22Rv1 (cell line): ENCODE data around the gene NRP1.

Source experiments
- H3K27ac ChIP-seq: fragments of 450-650 bp; 2 replicates; pipeline ENCODE4 v1.5.1; 2017
- CTCF ChIP-seq: fragments of 450-650 bp; IDR thresholded peaks from 2 replicates; pipeline ENCODE4 v1.5.1; 2017; ENCODE audit warnings: mild to moderate bottlenecking
- ZFX ChIP-seq: fragments of 450-650 bp; IDR thresholded peaks from 2 replicates; pipeline ENCODE4 v1.6.1; 2017; ENCODE audit warnings: antibody characterized with exemption, borderline replicate concordance

The NRP1 gene

DNA sequence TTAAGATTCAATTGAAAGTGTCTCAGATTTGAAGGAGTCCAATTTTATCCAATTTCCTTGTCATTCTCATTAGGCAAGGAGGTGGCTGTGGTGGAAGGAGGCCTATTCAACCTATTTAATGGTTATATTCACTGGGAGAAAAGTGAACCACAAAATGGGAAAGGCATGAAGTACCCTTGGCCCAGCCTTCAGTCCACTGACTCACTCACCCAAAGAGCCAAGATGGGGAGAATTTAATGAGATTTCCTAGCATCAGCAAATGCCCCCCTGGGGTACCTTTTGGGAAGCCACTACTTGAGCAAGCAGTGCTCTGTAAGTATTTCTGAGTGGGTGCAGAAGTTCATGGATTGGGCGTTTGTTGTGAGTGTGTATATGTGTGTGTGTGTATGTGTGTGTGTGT lies 144.1 kb downstream of the NRP1 start:
- H3K27ac ChIP-seq: no peak overlapping the region

GRCh38 chr10:33189808-33190207 lies 144.7 kb downstream of the NRP1 start:
- no peak for TF ChIP-seq ZFX
- no peak for TF ChIP-seq CTCF
- H3K27ac ChIP-seq: no peak overlapping the region

More for the DNA sequence above, 144.1 kb downstream of the NRP1 start:
- TF ChIP-seq ZFX (no peak), CTCF (no peak)

GRCh38 chr10:33189363-33189762 lies 145.1 kb downstream of the NRP1 start:
- no peak overlapping the region for H3K27ac ChIP-seq
- no peak for TF ChIP-seq ZFX
- TF ChIP-seq CTCF: no peak

- H3K27ac ChIP-seq: no peak overlapping the region
- TF ChIP-seq CTCF (no peak), ZFX (no peak)
Measured at GRCh38 chr10:33187427-33187999, 147.0 kb downstream of the NRP1 start.

GRCh38 chr10:33186150-33186549 lies 148.3 kb downstream of the NRP1 start:
- no peak overlapping the region for H3K27ac ChIP-seq
- TF ChIP-seq CTCF: no peak

DNA sequence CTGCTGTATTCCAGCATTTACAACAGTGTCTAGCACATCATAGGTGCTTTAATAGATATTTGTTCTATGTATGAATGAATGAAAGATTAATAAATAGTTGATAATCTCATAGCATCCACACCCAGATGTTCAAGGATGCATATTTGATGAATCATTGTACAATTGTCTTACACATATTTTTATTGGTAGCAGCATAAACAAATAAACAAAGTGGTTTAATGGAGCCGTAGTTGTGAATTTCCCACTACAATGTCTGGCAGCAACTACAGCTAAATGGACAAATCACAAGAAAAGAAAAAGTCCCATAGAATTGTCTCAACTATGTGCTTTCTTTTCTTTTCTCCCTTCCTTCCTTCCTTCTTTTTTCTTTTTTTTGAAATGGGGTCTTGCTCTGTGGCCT lies 150.8 kb downstream of the NRP1 start:
- no peak overlapping the region for H3K27ac ChIP-seq
- TF ChIP-seq CTCF: no peak
- TF ChIP-seq ZFX: no peak

GRCh38 chr10:33180921-33181320 lies 153.5 kb downstream of the NRP1 start:
- H3K27ac ChIP-seq: no peak overlapping the region
- TF ChIP-seq ZFX: no peak
- TF ChIP-seq CTCF: no peak
